Natural killer cell treated with Interleukin-12 subunit alpha and Interleukin-12 subunit beta and Interleukin-15 and Interleukin-18, amount 100 ng/mL, for 72 hours (primary cell): ENCODE measurements around the gene IFNK. TPM values are rescaled to one million over a fixed set of nuclear protein-coding genes. Genes with fewer than 3 reads are reported as not detected.

Experiments
- ATAC-seq, 2 donors: fragments of 150-1000 bp; cut with Tn5 transposase in 1 of 2; sonication (Bioruptor Pico), chemical (Tn5 transposase) in 1 of 2; 2 replicates each; pipeline ENCODE4 v1.10.0; 2021
- DNase-seq: peaks from one replicate; pipeline ENCODE4 v3.0.0; 2022; ENCODE audit warnings: low spot score
- H3K27ac Mint-ChIP-seq, 2 donors: 1 replicate in 1 of 2; 2 replicates in 1 of 2; pipeline ENCODE4 v1.8.0; 2022; ENCODE audit warnings: mixed read lengths in 2 of 2, mild to moderate bottlenecking in 1 of 2, moderate library complexity in 1 of 2
- H3K27me3 Mint-ChIP-seq, 2 donors: 1 replicate in 1 of 2; 2 replicates in 1 of 2; pipeline ENCODE4 v1.8.0; 2022; ENCODE audit warnings: mixed read lengths in 2 of 2
- H3K36me3 Mint-ChIP-seq: one replicate; pipeline ENCODE4 v1.8.0; 2022; ENCODE audit warnings: mixed read lengths
- H3K4me1 Mint-ChIP-seq, 2 donors: 1 replicate in 1 of 2; 2 replicates in 1 of 2; pipeline ENCODE4 v1.8.0; 2022; ENCODE audit warnings: low read depth in 2 of 2, mixed read lengths in 2 of 2, mild to moderate bottlenecking in 1 of 2
- H3K4me3 Mint-ChIP-seq: one replicate; pipeline ENCODE4 v1.8.0; 2022; ENCODE audit warnings: mixed read lengths
- H3K9me3 Mint-ChIP-seq: 2 replicates; pipeline ENCODE4 v1.8.0; 2022; ENCODE audit warnings: mixed read lengths
- total RNA-seq, 2 donors: library from RNA; stranded (reverse); gene quantifications; one replicate each; pipeline ENCODE4 v1.2.3, GENCODE V29; 2022

Gene IFNK
- total RNA-seq, 2 donors from 2014 or later = not detected

GRCh38 chr9:27560457-27560856 is 36.4 kb downstream of the IFNK start:
- no peak for ATAC-seq
- no peak for DNase-seq
- H3K27me3 Mint-ChIP-seq = no peaks in the 10 kb centered on the region
- peaks cover 6% of the 10 kb centered on the region for H3K36me3 Mint-ChIP-seq
- peaks cover 0 to 4% of the 10 kb centered on the region in 2 donors for H3K4me1 Mint-ChIP-seq
- H3K27ac Mint-ChIP-seq = no peak overlapping the region
- no peaks in the 10 kb centered on the region for H3K9me3 Mint-ChIP-seq
- H3K4me3 Mint-ChIP-seq = no peak overlapping the region

- DNase-seq (no peak), ATAC-seq (no peak)
- H3K27ac Mint-ChIP-seq = no peak overlapping the region
- H3K9me3 Mint-ChIP-seq = no peaks in the 10 kb centered on the region
- H3K27me3 Mint-ChIP-seq = no peaks in the 10 kb centered on the region
- peaks cover 6% of the 10 kb centered on the region for H3K36me3 Mint-ChIP-seq
- H3K4me1 Mint-ChIP-seq = peaks cover 0 to 4% of the 10 kb centered on the region in 2 donors
- H3K4me3 Mint-ChIP-seq = no peak overlapping the region
These were observed 37.6 kb downstream of the IFNK start for GRCh38 chr9:27561685-27562084.

GRCh38 chr9:27563738-27564430 is 39.8 kb downstream of the IFNK start:
- no peak for ATAC-seq
- Mint-ChIP-seq H3K27me3 (no peaks in the 10 kb centered on the region), H3K9me3 (no peaks in the 10 kb centered on the region), H3K4me1 (peaks cover 4% of the 10 kb centered on the region in 2 donors), H3K27ac (no peak overlapping the region), H3K4me3 (no peak overlapping the region), H3K36me3 (peaks cover 6% of the 10 kb centered on the region)
- DNase-seq = no peak

GRCh38 chr9:27564670-27565069 is 40.6 kb downstream of the IFNK start:
- Mint-ChIP-seq H3K36me3 (peaks cover 6% of the 10 kb centered on the region), H3K9me3 (no peaks in the 10 kb centered on the region), H3K4me1 (peaks cover 4% of the 10 kb centered on the region in 2 donors), H3K27me3 (no peaks in the 10 kb centered on the region), H3K4me3 (no peak overlapping the region), H3K27ac (no peak overlapping the region)
- DNase-seq (no peak), ATAC-seq (no peak)

DNA sequence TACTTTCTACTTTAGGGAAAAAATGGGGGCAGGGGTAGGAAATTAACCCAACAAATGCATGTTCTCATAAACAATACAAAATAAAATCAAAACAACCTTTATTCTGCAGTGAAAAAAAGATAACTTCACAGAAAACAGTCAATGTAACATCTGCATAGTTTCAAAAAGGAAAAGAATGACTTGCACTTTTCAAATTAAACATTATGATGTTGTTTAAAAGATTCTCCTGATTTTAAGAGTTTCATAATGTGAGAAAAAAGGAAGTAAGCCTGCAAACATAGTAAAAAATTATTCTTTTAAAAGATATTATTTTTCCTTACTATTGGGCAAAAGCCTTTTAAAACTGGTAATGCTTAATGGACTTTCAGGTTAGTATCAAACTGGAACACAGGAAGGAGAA is 41.6 kb downstream of the IFNK start:
- Mint-ChIP-seq H3K36me3 (peaks cover 6% of the 10 kb centered on the region), H3K9me3 (no peaks in the 10 kb centered on the region), H3K4me3 (no peak overlapping the region), H3K4me1 (peaks cover 4 to 6% of the 10 kb centered on the region in 2 donors), H3K27ac (no peak overlapping the region), H3K27me3 (peaks cover 0 to 2% of the 10 kb centered on the region in 2 donors)
- DNase-seq = no peak
- no peak for ATAC-seq

- Mint-ChIP-seq H3K4me3 (no peak overlapping the region), H3K27ac (no peak overlapping the region), H3K9me3 (no peaks in the 10 kb centered on the region), H3K27me3 (peaks cover 0 to 3% of the 10 kb centered on the region in 2 donors), H3K36me3 (peaks cover 6% of the 10 kb centered on the region), H3K4me1 (peaks cover 4 to 8% of the 10 kb centered on the region in 2 donors)
- ATAC-seq (no peak), DNase-seq (no peak)
These were observed 42.0 kb downstream of the IFNK start for GRCh38 chr9:27566118-27566517.

DNA sequence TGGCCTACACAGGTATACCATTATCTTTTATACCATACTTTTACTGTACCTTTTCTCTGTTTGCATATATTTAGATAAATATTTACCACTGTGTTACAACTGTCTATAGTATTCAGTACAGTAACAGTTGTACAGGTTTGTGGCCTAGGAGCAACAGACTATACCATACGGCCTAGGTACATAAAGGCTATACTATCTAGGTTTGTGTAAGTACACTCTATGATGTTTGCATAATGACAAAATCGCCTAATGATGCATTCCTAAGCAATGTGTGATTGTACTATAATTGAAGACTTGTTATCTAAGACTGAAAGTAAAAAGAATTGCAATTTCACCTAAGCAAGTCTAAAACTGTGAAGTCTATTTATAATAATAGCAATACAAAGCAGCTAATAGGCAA is 45.3 kb downstream of the IFNK start:
- Mint-ChIP-seq H3K36me3 (no peaks in the 10 kb centered on the region), H3K9me3 (no peaks in the 10 kb centered on the region), H3K27me3 (peaks cover 0 to 3% of the 10 kb centered on the region in 2 donors), H3K4me1 (peaks cover 18 to 27% of the 10 kb centered on the region in 2 donors), H3K27ac (no peak overlapping the region), H3K4me3 (no peak overlapping the region)
- no peak for ATAC-seq
- DNase-seq = no peak

- H3K27ac Mint-ChIP-seq = no peak overlapping the region
- DNase-seq = no peak
- peaks cover 0 to 3% of the 10 kb centered on the region in 2 donors for H3K27me3 Mint-ChIP-seq
- H3K9me3 Mint-ChIP-seq = no peaks in the 10 kb centered on the region
- H3K4me1 Mint-ChIP-seq = peaks cover 25 to 30% of the 10 kb centered on the region in 2 donors
- H3K4me3 Mint-ChIP-seq = no peak overlapping the region
- no peaks in the 10 kb centered on the region for H3K36me3 Mint-ChIP-seq
- ATAC-seq = no peak
These were observed 46.9 kb downstream of the IFNK start for GRCh38 chr9:27571011-27571410.

DNA sequence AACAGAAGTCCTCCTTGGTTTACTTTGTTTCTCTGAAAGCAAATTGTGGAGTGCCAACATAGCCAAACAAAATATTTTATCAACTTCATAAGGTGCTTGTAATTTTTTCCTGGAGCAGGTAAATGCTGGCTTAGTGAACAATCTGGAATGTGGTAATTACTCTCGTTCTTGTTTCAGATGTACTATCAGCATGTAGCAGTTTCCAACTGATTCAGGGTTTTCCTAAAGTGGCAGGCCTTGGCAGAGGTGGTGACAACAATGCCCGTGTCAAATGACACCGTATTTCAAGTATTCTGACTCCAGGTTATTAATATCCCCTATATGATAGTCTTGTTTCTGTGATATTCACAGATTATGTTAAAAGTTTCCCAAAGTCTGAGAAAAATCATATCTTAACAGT is 48.0 kb downstream of the IFNK start:
- Mint-ChIP-seq H3K9me3 (no peaks in the 10 kb centered on the region), H3K4me1 (peaks cover 25 to 30% of the 10 kb centered on the region in 2 donors), H3K4me3 (peak overlapping the region; percentile 91), H3K27ac (peak overlapping the region; percentile 94 to 98), H3K36me3 (no peaks in the 10 kb centered on the region), H3K27me3 (peaks cover 0 to 3% of the 10 kb centered on the region in 2 donors)
- no peak for DNase-seq
- ATAC-seq = no peak

DNA sequence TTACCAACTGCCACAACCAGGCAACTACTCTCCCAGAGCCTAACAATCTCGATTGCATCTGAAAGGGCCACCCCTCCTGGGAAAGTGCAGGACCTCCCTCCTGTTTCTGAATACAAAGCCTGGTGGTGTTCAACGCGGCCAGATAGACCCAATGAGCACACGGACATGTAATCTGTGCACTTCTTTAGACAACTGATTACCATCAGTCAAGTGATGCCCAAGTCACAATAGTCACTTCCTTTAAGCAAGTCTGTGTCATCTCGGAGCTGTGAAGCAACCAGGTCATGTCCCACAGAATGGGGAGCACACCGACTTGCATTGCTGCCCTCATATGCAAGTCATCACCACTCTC is 48.5 kb downstream of the IFNK start:
- Mint-ChIP-seq H3K36me3 (no peaks in the 10 kb centered on the region), H3K4me3 (peak overlapping the region; percentile 91), H3K27me3 (peaks cover 0 to 3% of the 10 kb centered on the region in 2 donors), H3K27ac (peak overlapping the region; percentile 94 to 98), H3K9me3 (no peaks in the 10 kb centered on the region), H3K4me1 (peaks cover 25 to 27% of the 10 kb centered on the region in 2 donors)
- ATAC-seq = peak; percentile 73 to 74
- peak; percentile 75 for DNase-seq

DNA sequence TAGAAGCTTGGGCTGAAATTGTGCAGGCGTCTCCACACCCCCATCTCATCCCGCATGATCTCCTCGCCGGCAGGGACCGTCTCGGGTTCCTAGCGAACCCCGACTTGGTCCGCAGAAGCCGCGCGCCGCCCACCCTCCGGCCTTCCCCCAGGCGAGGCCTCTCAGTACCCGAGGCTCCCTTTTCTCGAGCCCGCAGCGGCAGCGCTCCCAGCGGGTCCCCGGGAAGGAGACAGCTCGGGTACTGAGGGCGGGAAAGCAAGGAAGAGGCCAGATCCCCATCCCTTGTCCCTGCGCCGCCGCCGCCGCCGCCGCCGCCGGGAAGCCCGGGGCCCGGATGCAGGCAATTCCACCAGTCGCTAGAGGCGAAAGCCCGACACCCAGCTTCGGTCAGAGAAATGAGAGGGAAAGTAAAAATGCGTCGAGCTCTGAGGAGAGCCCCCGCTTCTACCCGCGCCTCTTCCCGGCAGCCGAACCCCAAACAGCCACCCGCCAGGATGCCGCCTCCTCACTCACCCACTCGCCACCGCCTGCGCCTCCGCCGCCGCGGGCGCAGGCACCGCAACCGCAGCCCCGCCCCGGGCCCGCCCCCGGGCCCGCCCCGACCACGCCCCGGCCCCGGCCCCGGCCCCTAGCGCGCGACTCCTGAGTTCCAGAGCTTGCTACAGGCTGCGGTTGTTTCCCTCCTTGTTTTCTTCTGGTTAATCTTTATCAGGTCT is 49.0 kb downstream of the IFNK start, which contains the start of gene C9orf72:
TSS of gene C9orf72 (minus strand) at position 564 of the 716 bp plus-strand sequence. CDS start 6,361 bp downstream, outside the sequence.
- Mint-ChIP-seq H3K27ac (peak within 1 kb of the TSS; percentile 94 to 98), H3K27me3 (peaks cover 2 to 4% of the 10 kb centered on the region in 2 donors), H3K4me3 (peak within 1 kb of the TSS; percentile 91), H3K36me3 (peaks cover 3% of the 10 kb centered on the region), H3K4me1 (peaks cover 25 to 26% of the 10 kb centered on the region in 2 donors), H3K9me3 (peaks cover 2% of the 10 kb centered on the region)
- peak; percentile 92 to 93 for ATAC-seq
- peak; percentile 94 for DNase-seq

DNA sequence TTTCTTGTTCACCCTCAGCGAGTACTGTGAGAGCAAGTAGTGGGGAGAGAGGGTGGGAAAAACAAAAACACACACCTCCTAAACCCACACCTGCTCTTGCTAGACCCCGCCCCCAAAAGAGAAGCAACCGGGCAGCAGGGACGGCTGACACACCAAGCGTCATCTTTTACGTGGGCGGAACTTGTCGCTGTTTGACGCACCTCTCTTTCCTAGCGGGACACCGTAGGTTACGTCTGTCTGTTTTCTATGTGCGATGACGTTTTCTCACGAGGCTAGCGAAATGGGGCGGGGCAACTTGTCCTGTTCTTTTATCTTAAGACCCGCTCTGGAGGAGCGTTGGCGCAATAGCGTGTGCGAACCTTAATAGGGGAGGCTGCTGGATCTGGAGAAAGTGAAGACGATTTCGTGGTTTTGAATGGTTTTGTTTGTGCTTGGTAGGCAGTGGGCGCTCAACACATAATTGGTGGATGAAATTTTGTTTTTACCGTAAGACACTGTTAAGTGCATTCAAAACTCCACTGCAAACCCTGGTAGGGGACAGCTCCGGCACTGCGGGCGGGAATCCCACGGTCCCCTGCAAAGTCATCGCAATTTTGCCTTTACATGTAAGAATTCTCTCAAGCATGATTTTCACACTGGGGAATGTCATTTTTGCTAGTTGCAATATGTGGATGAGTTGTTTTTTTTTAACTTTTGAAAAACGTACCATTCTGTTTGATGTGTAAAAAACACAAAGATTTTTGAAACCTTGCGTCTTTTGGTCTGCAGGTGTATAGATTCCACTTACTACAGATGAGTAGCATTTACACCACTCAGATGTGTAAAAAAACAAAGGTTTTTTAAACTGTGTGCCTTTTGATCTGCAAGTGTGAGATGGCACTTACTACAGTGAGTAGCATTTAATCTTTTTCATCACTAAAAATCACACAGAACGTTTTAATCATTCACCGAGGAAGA is 49.8 kb downstream of the IFNK start:
- Mint-ChIP-seq H3K4me3 (peak overlapping the region; percentile 91), H3K4me1 (peaks cover 25 to 26% of the 10 kb centered on the region in 2 donors)
- ATAC-seq = peak; percentile 89 to 90

More for the DNA sequence above, 49.8 kb downstream of the IFNK start:
- Mint-ChIP-seq H3K36me3 (peaks cover 9% of the 10 kb centered on the region), H3K27ac (peak overlapping the region; percentile 94 to 98), H3K9me3 (peaks cover 8% of the 10 kb centered on the region), H3K27me3 (peaks cover 11% of the 10 kb centered on the region in 2 donors)
- DNase-seq = peak; percentile 96
